Posterior vena cava (tissue), 2 donors: ENCODE results near the gene GRIK4. TPM values are rescaled to one million over a fixed set of nuclear protein-coding genes. Genes with fewer than 3 reads are reported as not detected.

Source experiments
- DNase-seq: peaks from one replicate; pipeline ENCODE4 v3.0.0-alpha.2; 2020; ENCODE audit warnings: low spot score
- intact Hi-C, 2 donors: fragments of 100-400 bp; cut with DNase I; formaldehyde crosslinking; loops; one replicate each; pipeline versions ENCODE4 v1.14.1 to v1.14.2; 2022 to 2023
- total RNA-seq, 2 donors: library from RNA; stranded (reverse); fragmentation: NEBNext Ultra II Directional; extraction: Animal tissue kit (Norgen Biotek cat#: 25700); gene quantifications; one replicate each; pipeline ENCODE4 v1.2.1, GENCODE V29; 2021
- donor health status: DM: yes; HTN: yes; CAD: no.
- donor health status: DM: yes; HTN: yes; CAD: no.

GRIK4 gene
- total RNA-seq, 2 donors from 2014 or later = 0.19 TPM; not detected in 1

DNA sequence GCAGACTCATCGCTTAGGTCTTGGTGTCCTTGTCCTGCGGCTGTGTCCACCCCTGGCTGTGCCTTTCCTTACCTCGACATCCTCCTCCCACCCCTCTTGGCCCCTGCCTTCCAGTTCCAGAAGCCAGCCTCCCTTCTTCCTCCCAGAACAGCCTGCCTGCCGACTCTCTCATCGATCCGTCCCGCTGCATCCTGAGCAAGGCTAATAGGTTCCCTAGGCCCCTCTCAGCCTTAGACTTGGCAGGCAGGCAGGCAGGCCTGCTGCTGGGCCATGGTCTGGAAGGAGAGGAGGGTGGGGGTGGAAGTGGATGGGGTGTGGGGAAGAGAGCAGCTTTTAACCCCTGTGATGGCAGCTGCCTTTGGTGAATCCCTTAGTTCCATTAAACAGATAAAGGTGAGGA, 315.6 kb downstream of the GRIK4 start:
- intact Hi-C loops = no loop called here
- DNase-seq = no peak

- no peak for DNase-seq
- intact Hi-C loops = no loop called here
Measured at GRCh38 chr11:120827820-120828219, 316.3 kb downstream of the GRIK4 start.

DNA sequence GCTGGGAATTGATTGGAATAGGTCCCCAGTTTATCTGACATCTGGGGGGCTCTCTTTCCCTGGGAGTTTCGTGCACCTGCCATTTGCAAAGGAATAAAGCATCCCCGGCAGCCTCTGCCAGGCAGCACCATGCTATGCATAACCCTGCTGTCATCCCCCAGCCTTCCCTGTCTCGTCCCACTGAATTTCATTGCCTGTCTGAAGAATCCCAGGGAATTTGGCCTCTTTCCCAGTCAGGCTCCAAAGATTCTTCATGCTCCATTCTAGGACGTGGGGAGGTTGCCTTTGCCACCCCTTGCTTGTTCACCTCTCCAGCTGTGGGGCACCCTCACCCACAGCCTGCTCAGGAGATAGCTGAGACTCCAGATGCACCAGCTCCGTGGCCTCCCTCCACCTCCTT, 317.3 kb downstream of the GRIK4 start:
- intact Hi-C loops = no loop called here
- no peak for DNase-seq

- intact Hi-C loops = no loop called here
- DNase-seq = no peak
Measured at GRCh38 chr11:120830085-120830620, 318.6 kb downstream of the GRIK4 start.

DNA sequence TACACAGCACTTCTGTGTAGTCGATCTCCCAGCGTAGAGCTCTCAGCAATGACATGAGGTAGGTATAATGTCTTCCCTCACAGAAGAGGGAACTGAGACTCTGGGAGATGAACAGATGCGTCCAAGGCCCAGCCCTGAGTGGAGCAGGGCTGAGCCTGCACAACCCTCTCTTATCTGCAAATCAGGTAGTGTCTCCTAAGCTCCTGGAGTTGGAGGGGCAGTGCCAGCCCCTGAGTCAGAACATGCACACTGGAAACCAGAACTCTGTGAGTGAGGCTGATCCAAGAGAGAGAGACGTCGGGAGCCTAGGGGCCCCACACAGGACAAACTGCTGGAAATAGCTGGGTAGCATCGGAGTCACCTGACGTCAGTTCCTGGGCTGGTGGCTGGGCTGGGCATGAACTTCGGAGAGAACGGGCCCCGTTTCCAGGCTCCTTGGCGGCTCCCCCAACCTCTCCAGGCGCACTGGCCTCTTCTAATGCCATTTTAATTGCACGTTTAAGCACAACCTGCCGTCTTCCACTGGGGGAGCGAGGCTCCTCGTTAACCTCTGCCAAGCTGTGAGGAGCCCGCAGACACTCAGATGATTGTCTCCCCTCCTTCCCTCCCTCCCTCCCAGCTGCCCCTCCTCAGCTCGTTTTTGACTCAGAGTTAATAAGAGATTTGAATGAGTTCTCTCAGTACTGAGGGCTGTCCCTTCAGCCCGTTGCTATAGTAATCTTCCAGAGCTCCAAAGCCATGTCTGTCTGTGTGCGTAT, 321.1 kb downstream of the GRIK4 start:
- DNase-seq = peak; percentile 64
- intact Hi-C loops = no loop called here

DNA sequence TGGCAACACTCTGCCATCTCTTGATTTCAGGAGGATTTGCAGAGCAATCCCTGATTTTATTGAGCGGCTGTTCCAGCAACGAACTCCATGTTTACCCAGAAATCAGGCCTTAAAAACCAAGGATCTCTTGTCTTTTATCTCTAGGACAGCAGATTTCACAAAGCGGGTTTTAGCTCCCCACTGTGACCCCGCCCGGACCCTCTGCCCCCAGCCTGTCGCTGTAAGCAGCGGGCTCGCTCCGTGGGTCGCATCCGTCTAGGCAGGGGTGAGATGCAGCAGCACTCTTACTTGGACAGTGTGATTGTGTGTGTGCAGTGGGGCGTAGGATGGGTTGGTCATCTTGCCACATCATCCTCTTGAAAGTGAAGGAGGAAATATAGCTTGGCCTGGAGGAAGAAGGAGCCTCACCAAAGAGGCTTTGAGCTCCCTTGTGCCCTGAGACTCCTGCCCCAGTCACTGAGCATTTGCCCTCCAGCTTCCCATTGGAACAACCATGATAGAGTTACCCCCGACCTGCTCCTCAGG, 323.2 kb downstream of the GRIK4 start:
- no peak for DNase-seq
- intact Hi-C loops = no loop called here

DNA sequence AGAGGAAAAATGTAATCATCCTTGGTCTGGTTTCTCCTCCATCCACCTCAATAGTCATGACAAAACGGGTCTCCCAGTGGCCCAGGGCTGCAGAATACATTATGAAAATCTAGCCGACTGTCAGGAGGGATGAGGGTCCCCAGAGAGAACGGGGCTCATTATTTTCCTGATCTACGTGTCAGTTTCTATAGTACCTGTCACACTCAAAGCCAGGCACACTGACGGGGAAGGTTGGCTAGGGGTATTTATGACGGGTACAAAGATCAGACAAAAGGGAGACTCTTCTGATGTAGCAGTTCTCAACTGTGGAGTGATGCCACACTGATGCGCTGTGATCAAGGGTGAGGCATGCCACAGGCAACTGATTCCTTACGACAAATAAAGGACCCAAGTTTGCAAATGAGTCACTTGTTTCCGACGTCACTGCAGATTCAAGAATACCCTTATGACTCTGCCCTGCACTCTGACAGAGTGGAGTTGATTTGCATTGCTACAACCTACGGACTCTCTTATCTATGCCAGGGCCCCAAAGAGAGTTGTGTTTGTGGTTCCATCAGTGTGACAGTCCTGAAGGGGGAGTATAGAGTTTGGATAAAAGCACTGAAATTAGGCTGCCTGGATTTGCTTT, 324.2 kb downstream of the GRIK4 start:
- intact Hi-C loops = no loop called here
- DNase-seq = peak; percentile 15

GRCh38 chr11:120837696-120838095, 326.1 kb downstream of the GRIK4 start:
- DNase-seq = no peak
- intact Hi-C loops = no loop called here

DNA sequence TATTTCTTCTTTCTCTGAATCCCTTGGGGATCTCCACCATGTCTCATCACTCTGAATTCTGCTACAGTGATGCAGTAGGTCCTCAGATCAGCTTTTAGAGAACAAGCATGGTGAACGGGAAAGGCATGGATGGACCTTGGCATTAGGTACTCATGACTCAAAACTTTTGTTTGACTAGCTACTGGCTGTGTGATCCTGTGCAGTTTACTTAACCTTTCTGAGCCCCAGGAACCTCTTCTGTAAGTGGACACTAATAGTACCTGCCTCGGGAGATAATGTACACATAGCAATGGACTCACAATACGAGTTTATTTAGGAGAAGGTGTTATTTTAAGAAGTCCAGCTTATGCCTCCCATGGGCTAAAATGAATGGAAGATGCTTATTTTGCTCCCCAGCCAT, 327.7 kb downstream of the GRIK4 start:
- DNase-seq = no peak
- intact Hi-C loops = no loop called here

DNA sequence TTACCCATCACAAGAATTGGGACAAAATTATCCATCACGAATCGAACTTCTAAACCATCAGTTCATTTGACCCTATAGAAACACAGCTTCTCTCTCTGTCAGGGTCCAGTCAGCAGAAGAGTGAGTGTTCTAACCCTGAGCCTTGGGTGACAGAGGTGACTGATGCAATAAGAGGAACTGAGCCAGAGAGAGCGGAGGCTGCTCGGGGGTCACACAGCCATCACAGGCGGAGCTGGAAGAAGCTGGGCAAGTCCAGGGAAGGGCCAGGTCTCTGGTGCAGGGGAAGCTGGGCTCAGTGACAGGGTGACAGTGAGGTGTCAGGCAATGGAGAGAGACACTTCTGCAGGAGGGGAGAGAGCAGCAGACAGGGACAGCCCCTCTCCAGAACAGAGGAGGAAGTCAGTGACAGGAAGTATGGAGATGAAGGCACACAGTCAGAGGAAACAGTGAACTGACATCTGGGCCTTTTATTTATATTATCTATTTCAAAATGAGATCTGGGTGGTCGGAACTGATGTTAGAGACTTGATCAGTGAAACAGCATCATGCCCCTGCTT, 328.4 kb downstream of the GRIK4 start:
- no peak for DNase-seq
- intact Hi-C loops = no loop called here

GRCh38 chr11:120840661-120841060, 329.1 kb downstream of the GRIK4 start:
- no peak for DNase-seq
- intact Hi-C loops = no loop called here

- intact Hi-C loops = no loop called here
Measured at GRCh38 chr11:120841074-120841473, 329.5 kb downstream of the GRIK4 start.

GRCh38 chr11:120842195-120842594, 330.6 kb downstream of the GRIK4 start:
- intact Hi-C loops = no loop called here
- DNase-seq = no peak

More at GRCh38 chr11:120841074-120841473, 329.5 kb downstream of the GRIK4 start:
- no peak for DNase-seq

DNA sequence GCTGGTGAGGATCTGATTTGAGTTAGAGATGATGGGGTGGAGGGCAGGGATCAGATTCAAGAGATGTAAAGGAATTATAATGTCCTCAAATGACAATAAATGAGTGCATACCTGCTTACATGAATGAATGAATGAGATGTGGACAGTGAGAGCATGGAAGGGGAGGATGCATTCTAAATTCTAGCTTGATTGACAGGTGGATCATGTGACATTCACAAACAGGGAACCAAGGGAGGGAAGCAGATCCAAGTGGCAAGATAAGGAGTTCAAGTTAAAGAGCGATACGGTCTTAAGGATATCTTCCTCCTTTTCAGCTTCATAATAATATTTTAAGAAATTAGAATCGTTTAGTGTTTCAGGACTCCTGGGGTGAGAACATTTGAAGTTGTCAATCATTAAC, 341.9 kb downstream of the GRIK4 start:
- intact Hi-C loops = no loop called here
- no peak for DNase-seq

DNA sequence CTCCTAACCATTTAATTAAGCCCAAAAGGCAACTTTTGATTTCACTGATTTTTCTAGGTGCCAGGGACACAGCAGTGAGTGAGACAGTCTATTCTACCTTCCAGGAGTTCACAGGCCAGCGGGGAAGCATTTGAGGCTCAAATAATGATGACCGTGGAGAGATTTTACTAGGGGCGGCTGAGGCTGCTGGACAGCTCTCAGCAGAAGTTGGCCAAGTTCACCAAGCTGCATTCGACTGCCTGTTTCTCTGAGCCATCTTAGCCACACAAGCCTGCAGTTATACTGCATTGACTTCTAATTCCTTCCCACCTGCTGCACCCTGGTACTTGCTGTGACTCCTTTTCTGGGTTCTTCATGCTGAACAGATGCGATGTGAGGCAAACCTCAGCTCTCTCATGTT, 343.4 kb downstream of the GRIK4 start:
- intact Hi-C loops = no loop called here
- DNase-seq = no peak

DNA sequence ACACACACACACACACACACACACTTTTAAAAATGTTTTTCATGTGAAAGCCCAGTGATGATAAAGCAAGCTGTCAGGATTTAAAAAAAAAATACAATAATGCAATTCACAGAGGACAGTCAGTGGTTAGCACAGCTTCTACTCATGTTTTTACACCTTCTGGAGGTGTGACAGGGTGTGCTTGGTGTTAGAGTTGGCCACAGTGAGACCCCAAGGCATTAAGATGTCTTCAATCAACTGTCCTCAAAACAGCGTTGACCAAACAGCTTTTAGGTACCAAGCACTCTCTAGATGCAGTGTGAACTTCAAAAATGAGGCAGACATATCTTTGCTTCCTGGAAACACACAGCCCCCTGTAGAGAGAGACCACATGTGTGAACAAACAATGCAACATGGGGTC, 346.0 kb downstream of the GRIK4 start:
- intact Hi-C loops = no loop called here
- no peak for DNase-seq

DNA sequence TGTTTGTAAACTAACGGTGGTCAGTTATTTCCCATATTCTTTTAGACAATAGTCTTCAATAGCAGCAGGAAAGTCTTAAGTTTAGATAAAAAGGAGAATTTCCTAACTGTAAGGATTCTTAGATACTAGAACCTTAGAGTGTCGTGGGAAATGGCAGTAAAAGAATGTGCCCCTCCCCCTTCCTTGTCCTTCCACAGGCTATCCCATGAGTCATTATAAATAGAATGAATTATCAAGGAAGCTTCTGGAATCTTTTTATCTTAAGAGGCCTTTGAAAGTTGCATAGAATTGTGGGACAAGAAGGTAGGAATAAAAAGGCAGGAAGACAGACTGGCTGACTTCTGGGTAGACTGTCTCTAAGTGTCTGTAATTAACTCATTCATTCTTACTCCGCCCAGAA, 347.2 kb downstream of the GRIK4 start:
- intact Hi-C loops = no loop called here
- no peak for DNase-seq

- no peak for DNase-seq
- intact Hi-C loops = no loop called here
Measured at GRCh38 chr11:120859552-120860295, 348.2 kb downstream of the GRIK4 start.

DNA sequence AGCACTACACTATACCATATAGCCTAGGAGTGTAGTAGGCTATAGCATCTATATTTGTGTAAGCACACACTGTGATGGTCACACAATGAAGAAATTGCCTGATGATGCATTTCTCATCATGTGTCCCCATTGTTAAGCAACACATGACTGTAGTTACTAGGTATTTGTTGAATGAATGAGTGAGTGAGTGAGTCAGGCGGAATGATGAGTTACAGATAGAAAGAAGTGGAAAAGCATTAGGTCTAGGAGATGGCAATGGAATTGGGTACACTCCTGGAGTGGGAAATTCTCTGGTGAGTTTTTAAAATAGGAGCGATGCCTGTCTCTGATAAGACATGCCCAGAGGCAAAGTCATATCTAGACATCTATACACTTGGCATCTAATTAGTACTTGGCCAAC, 351.8 kb downstream of the GRIK4 start:
- intact Hi-C loops = no loop called here

GRCh38 chr11:120867024-120867423, 355.5 kb downstream of the GRIK4 start:
- intact Hi-C loops = no loop called here

More for the DNA sequence above, 351.8 kb downstream of the GRIK4 start:
- DNase-seq = no peak

More at GRCh38 chr11:120867024-120867423, 355.5 kb downstream of the GRIK4 start:
- no peak for DNase-seq
